GM10248 (cell line): ENCODE measurements around the gene UBAP1.

ENCODE experiments used
- CTCF ChIA-PET: fragments of 300-600 bp; sonication (Branson Sonifier 250); formaldehyde crosslinking; extraction: SDS; loops from one replicate; lab custom pipeline; 2021; ENCODE audit warnings: antibody characterized with exemption; lab: Yijun Ruan, JAX
- POLR2A ChIA-PET: fragments of 350-650 bp; sonication (Branson Sonifier 250); formaldehyde crosslinking; extraction: SDS; loops from one replicate; lab custom pipeline; 2020; ENCODE audit warnings: antibody characterized with exemption; lab: Yijun Ruan, JAX
- DNase-seq: peaks from one replicate; pipeline ENCODE4 v3.0.0; 2012; ENCODE audit errors: extremely low spot score
- CTCF ChIP-seq: IDR thresholded peaks from 2 replicates; pipeline ENCODE4 v1.5.1; 2012; ENCODE audit warnings: mild to moderate bottlenecking, low read depth; ENCODE audit errors: extremely low read depth, missing control alignments, control extremely low read depth

The UBAP1 gene

GRCh38 chr9:34176089-34176488 is 2.8 kb upstream of the UBAP1 start:
- no peak for DNase-seq
- ChIA-PET POLR2A (no interaction called here), CTCF (no interaction called here)
- TF ChIP-seq CTCF, result no peak

- POLR2A ChIA-PET, result interaction anchor here (0.5 to 1.0 kb wide), 2 partner anchors 52 to 136 kb away, joined by 4 read pairs; partner anchors contain the start of gene DCAF12
- TF ChIP-seq CTCF, result no peak
- no peak for DNase-seq
- CTCF ChIA-PET, result interaction anchor here (1.2 to 1.9 kb wide), 4 partner anchors 7 to 364 kb away, joined by 4 to 7 read pairs (median 6); no protein-coding TSS in a partner anchor
Observed at GRCh38 chr9:34177593-34178435, 1.0 kb upstream of the UBAP1 start.

GRCh38 chr9:34179213-34180136 is 632 bp downstream of the UBAP1 start:
- TF ChIP-seq CTCF, result no peak
- ChIA-PET POLR2A (interaction anchor here (1.0 to 1.2 kb wide), 2 partner anchors 53 to 128 kb away, joined by 4 read pairs; partner anchors contain the start of gene DCAF12), CTCF (interaction anchor here (1.1 to 1.9 kb wide), 6 partner anchors 9 to 366 kb away, joined by 3 to 7 read pairs (median 5); no protein-coding TSS in a partner anchor)
- DNase-seq, result peak; percentile 40

- peak; percentile 61 for DNase-seq
- no peak for TF ChIP-seq CTCF
- POLR2A ChIA-PET, result no interaction called here
- CTCF ChIA-PET, result no interaction called here
Observed at GRCh38 chr9:34185778-34186551, 7.1 kb downstream of the UBAP1 start.

GRCh38 chr9:34187891-34188240 is 9.0 kb downstream of the UBAP1 start:
- ChIA-PET CTCF (interaction anchor here (1.1 to 1.6 kb wide), 2 partner anchors 24 to 37 kb away, joined by 3 read pairs; no protein-coding TSS in a partner anchor), POLR2A (interaction anchor here (0.6 kb wide), 1 partner anchor 21 kb away, joined by 6 read pairs; no protein-coding TSS in a partner anchor)
- no peak for TF ChIP-seq CTCF
- no peak for DNase-seq
